Measurements from ENCODE around the gene SRGAP1.

Gene SRGAP1

DNA sequence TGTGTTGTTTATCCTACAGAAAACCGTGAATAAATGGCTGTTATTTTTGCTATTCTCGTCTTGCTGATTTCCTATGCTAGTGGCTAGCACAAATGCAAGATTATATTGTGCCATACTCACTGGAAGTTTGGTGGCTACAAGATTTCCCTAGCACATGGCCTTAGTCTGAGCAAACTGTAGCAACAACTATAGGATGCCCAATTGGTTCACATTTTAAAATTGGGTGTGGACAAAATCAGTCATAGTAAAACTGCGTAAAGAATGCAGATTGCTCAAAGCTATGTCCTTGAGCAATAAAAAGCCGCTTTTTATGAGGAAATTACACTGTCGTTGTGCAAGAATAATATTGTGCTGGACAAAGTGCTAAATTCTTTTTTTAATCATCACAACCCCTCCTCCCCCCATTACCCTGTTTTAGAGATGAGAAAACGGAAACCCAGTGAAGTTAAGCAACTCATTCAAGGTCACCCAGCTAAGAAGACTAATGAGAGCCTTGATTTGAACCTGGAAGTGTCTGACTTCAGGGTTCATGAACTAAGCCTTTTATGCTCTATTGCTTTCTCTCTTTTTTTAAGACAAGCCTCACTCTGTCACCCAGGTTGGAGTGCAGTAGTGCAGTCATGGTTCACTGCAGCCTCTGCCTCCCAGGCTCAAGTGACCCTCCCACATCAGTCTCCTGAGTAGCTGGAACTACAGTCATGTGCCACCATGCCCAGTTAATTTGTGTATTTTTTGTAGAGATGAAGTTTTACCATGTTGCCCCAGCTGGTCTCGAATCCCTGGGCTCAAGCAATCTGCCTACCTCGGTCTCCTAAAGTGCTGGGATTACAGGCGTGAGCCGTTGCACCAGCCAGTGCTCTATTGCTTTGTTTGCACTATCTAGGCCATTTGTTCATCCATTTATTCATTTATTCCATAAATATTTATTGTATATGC lies 73.6 kb downstream of the SRGAP1 start:
- peak; percentile 94 for DNase-seq (ENCODE audit: extremely low read depth, low read depth)
- no peak for TF ChIP-seq CTCF (IDR thresholded peaks at IDR 0.05; ENCODE audit: low read depth, low read length)

DNA sequence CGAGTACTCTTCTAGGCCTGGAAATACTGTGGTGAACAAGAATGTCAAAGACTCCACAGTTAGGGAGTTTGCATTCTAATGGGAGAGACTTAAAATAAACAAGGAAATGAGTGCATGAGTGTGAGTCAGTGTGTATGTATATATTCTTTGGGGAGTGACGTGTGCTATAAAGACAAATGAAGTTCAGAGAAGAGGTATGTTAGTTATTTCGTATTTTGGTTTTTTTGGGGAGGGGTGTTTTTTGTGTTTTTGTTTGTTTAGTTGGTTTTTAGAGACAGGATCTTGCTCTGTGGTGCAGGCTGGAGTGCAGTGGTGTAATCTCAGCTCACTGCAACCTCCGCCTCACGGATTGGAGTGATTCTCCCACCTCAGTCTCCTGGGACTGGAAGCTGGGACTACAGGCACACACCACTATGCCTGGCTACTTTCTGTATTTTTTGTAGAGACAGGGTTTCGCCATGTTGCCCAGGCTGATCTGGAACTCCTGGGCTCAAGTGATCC lies 74.3 kb downstream of the SRGAP1 start:
- TF ChIP-seq CTCF (IDR thresholded peaks at IDR 0.05; ENCODE audit: low read depth, low read length): no peak
- DNase-seq (ENCODE audit: extremely low read depth, low read depth): peak; percentile 42

- DNase-seq (ENCODE audit: extremely low read depth, low read depth): no peak
- no peak for TF ChIP-seq CTCF (IDR thresholded peaks at IDR 0.05; ENCODE audit: low read depth, low read length)
Measured at GRCh38 chr12:63919756-63920155, 75.3 kb downstream of the SRGAP1 start.

DNA sequence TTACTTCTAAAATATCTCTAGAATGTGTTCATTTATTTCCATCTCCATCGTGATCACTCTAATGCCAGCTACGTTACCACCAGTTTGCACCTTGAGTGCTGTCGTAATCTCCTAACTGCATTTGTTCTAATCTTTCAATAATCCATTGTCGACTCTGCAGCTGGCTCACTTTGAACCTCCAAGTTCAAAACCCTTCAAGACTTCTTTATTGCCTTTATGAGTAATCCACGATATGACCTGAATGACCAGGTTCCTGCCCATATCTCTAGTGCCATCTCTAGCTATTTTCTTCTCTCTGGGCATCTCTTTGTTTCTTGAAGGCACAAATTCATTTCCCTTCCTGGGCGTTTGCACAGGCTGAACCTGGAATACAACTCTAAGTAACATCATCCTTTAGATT lies 76.7 kb downstream of the SRGAP1 start:
- no peak for DNase-seq (ENCODE audit: extremely low read depth, low read depth)
- TF ChIP-seq CTCF (IDR thresholded peaks at IDR 0.05; ENCODE audit: low read depth, low read length): no peak

DNA sequence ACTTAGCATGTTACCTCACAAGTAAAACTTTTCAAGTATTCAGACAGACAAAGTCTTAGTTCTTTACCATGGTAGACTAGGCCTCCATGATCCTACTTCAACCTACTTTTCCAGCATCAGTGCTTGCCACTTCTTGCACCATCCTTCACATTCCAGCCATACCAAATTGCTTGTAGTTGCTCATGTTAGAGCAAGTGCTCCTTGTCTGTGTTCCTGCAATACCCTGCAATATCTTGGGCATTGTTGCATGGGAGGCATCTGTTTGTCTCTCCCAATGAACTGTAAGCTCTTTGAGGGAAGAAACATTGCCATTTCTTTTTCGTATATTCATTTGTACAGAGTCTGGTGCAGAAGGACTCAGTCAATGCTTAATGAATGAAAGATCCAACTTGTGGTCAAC lies 78.0 kb downstream of the SRGAP1 start:
- TF ChIP-seq CTCF (IDR thresholded peaks at IDR 0.05; ENCODE audit: low read depth, low read length): no peak
- peak; percentile 53 for DNase-seq (ENCODE audit: extremely low read depth, low read depth)

GRCh38 chr12:63924781-63925180 lies 80.3 kb downstream of the SRGAP1 start:
- TF ChIP-seq CTCF (IDR thresholded peaks at IDR 0.05; ENCODE audit: low read depth, low read length): no peak
- no peak for DNase-seq (ENCODE audit: extremely low read depth, low read depth)

- no peak for TF ChIP-seq CTCF (IDR thresholded peaks at IDR 0.05; ENCODE audit: low read depth, low read length)
- no peak for DNase-seq (ENCODE audit: extremely low read depth, low read depth)
Measured at GRCh38 chr12:63927511-63927910, 83.0 kb downstream of the SRGAP1 start.
